GM20431 (cell line): ENCODE measurements around the gene SAMHD1.
"Not testable (repeated sequence)": the region's sequence is repeated elsewhere in the genome, so short reads cannot be mapped to it uniquely, and the experiment has no call there.

Source experiments
- in situ Hi-C: fragments of 300-500 bp; cut with MseI, MboI; formaldehyde crosslinking; loops from one replicate; pipeline ENCODE4 v1.15.0; 2020; ENCODE audit warnings: low sequenced_read_pairs; ENCODE audit not compliant: unreplicated experiment

The SAMHD1 gene

DNA sequence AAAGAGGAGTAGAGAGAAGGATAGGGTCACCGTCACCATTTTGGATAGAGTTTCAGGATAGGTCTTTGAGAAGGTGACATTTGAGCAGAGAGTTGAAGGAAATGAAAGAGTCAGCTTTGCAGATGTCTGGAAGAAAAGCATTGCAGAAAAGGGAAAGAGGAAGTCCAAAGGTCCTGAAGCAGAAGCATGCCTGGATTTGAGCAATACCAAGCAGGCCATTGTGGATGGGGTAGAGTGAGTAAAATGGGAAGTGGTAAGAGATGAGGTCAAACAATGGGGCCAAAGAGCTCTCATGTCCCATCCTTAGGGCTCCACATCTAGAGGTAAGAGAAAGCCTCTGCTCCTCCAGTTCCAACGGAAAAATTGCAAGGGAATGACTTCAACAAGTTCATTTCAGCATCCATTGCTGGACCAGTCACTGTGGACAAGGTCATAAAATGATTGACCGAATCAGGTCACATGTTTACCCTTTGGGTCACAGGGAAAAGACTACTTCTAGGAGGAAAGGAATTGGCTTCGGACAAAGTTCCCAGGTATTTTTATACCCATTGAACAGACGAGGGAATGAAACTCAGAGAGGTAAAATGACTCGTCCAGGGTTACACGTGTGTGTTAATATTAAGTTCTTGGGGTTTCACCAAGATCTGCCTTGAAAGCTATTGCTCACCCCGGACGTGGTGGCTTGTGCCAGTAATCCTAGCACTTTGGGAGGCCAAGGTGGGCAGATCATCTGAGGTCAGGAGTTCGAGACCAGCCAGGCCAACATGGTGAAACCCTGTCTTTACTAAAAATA lies 6.6 kb upstream of the SAMHD1 start:
- in situ Hi-C loops = no loop called here

DNA sequence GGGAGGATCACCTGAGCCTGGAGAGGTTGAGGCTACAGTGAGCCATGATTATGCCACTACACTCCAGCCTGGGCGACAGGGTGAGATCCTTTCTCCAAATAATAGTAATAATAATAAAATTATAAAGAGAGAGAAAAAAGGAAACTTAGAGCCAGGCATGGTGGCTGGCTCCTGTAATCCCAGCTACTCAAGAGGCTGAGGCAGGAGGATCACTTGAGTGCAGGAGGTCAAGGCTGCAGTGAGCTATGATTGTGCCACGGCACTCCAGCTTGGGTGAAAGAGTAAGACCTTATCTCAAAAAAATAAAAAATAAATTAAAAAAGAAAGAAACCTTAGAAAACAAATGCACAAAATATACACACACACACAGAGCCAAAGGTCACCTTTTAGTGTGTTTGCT lies 5.2 kb upstream of the SAMHD1 start:
- in situ Hi-C loops = no loop called here

- in situ Hi-C loops = no loop called here
Observed at GRCh38 chr20:36956016-36956415, 4.5 kb upstream of the SAMHD1 start.

GRCh38 chr20:36951979-36952738 lies 651 bp upstream of the SAMHD1 start:
- in situ Hi-C loops = no loop called here

- in situ Hi-C loops = no loop called here
Observed at GRCh38 chr20:36950414-36951197, 902 bp downstream of the SAMHD1 start.

- in situ Hi-C loops = no loop called here
Observed at GRCh38 chr20:36941401-36941835, 10.1 kb downstream of the SAMHD1 start.

DNA sequence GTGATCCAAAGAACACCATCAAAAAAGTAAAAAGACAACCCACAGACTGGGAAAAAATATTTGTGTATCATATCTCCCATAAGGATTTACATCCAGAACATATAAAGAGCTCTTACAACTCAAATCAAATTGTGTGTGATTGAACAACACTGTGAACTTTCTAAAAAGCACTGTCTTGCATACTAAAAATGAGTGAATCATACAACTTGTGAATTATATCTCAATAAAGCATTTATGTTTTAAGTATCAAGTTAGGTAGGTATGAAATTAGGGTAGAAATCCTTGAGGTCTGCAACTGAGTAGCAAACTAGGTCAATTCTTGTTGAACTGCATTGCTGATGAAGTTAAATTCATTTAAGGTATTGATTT lies 14.1 kb downstream of the SAMHD1 start:
- in situ Hi-C loops = no loop called here

GRCh38 chr20:36936761-36937401 lies 14.6 kb downstream of the SAMHD1 start:
- in situ Hi-C loops = not testable (repeated sequence)

DNA sequence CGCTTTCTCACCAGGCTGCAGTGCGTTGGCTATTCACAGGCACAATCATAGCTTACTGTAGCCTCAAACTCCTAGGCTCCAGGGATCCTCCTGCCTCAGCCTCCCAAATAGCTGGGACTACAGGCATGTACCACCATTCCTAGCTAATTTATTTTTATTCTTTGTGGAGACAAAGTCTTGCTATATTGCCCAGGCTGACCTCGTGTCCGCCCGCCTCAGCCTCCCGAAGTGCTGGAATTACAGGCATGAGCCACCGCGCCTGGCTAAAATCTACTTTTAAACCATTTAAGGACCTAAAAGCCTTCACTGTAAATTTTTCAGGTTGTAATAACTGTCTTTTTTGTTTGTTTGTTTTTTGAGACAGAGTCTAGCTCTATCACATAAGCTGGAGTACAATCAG lies 15.2 kb downstream of the SAMHD1 start:
- in situ Hi-C loops = no loop called here

- in situ Hi-C loops = not testable (repeated sequence)
Observed at GRCh38 chr20:36933571-36933970, 17.9 kb downstream of the SAMHD1 start.

GRCh38 chr20:36932476-36933426 lies 18.8 kb downstream of the SAMHD1 start:
- in situ Hi-C loops = no loop called here

DNA sequence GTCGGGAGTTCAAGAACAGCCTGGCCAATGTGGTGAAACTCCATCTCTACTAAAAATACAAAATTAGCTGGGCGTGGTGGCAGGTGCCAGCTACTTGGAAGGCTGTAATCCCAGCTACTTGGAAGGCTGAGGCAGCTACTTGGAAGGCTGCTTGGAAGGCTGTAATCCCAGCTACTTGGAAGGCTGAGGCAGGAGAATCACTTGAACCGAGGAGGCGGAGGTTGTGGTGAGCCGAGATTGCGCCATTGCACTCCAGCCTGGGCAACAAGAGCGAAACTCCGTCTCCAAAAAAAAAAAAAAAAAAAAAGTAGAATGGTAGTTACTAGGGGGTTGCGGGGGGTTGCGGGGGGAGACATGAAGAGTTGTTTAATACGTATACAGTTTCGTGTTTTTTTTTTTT lies 19.4 kb downstream of the SAMHD1 start:
- in situ Hi-C loops = not testable (repeated sequence)

GRCh38 chr20:36929691-36930090 lies 21.8 kb downstream of the SAMHD1 start:
- in situ Hi-C loops = no loop called here

- in situ Hi-C loops = no loop called here
Observed at GRCh38 chr20:36929290-36929689, 22.2 kb downstream of the SAMHD1 start.

GRCh38 chr20:36927704-36928103 lies 23.8 kb downstream of the SAMHD1 start:
- in situ Hi-C loops = no loop called here

GRCh38 chr20:36926653-36927200 lies 24.8 kb downstream of the SAMHD1 start:
- in situ Hi-C loops = no loop called here

DNA sequence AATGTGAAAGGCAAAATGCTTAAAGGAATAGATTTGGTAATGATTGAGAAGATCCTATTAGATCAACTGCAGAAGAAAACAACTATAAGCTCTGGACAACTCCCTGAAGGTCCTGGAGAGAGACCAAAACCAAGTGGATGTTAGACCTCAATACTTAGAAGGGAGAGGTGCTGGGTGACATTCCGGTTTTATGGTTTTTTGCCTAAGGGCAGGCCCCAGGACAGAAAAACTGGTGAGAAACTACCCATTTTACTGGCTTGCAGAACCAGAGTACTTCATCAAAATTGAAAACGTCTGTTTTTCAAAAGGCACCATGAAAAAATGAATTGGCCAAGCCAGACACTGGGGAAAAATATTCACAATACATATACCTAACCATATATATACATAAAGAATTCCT lies 26.3 kb downstream of the SAMHD1 start:
- in situ Hi-C loops = no loop called here

DNA sequence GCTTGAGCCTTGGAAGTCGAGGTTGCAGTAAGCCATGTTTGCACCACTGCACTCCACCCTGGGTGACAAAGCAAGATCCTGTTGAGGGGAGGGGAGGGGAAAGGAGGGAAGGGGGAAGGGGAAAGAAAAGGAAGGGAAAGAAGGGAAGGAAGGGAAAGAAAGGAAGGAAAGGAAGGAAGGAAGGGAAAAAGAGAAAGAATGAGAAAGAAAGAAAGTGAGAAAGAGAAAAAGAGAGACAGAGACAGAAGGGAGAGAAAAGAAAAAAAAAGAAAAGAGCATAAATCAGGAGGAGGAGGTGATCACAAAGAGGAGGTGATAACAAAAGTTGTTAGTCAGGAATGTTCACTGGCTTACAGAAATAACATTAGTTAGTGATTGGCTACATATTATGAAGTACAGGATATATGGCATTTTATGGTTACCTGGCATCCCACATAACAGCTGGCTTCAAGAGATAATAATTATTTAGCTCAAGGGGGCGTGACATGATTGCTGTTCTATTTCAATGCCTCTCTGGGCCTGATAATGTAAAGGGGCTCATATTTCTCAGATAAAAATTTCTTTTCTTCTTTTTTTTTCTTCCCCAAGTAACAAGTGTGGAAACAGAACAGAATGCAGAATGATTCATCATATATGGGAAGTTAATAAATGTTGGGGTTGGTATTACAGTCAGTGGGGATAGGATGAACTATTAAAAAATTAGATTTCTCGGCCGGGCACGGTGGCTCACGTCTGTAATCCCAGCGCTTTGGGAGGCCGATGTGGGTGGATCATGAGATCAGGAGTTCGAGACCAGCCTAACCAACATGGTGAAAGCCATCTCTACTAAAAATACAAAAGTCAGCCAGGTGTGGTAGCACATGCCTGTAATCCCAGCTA lies 27.1 kb downstream of the SAMHD1 start:
- in situ Hi-C loops = no loop called here
